ENCODE data around the gene ASCL2. TPM values are rescaled to one million over a fixed set of nuclear protein-coding genes. Genes with fewer than 3 reads are reported as not detected.

ASCL2 gene
- total RNA-seq, 1 donor from 2014 or later = not detected

DNA sequence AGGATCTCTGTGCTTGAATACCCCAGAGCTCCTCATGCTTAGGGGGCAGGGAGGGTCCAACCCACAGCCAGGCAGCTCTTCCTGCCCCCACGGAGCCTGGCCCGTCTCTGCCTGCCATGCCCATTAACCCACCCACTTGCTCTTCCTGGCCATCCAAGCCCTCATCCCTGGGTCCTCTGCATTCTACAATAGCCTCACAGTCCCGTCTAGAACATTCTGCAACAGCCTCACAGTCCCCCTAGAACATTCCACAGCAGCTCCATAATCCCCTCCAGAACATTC is 46.5 kb upstream of the ASCL2 start:
- intact Hi-C loops (cut with DNase I) = loop anchor here (5.0 kb wide), 1 partner anchor 570 kb away; the partner anchor contains the start of gene CDKN1C
- Histone ChIP-seq H3K4me1 (peaks cover 8 to 19% of the 10 kb centered on the region in 2 donors), H3K27me3 (no peaks in the 10 kb centered on the region), H3K9me3 (no peaks in the 10 kb centered on the region), H3K36me3 (no peaks in the 10 kb centered on the region), H3K27ac (no peak overlapping the region), H3K4me3 (no peak overlapping the region)
- DNase-seq (ENCODE audit: low spot score in 2 of 2) = no peak
- TF ChIP-seq, protein P1, sequence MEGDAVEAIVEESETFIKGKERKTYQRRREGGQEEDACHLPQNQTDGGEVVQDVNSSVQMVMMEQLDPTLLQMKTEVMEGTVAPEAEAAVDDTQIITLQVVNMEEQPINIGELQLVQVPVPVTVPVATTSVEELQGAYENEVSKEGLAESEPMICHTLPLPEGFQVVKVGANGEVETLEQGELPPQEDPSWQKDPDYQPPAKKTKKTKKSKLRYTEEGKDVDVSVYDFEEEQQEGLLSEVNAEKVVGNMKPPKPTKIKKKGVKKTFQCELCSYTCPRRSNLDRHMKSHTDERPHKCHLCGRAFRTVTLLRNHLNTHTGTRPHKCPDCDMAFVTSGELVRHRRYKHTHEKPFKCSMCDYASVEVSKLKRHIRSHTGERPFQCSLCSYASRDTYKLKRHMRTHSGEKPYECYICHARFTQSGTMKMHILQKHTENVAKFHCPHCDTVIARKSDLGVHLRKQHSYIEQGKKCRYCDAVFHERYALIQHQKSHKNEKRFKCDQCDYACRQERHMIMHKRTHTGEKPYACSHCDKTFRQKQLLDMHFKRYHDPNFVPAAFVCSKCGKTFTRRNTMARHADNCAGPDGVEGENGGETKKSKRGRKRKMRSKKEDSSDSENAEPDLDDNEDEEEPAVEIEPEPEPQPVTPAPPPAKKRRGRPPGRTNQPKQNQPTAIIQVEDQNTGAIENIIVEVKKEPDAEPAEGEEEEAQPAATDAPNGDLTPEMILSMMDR (IDR thresholded peaks at IDR 0.05) = no peak

DNA sequence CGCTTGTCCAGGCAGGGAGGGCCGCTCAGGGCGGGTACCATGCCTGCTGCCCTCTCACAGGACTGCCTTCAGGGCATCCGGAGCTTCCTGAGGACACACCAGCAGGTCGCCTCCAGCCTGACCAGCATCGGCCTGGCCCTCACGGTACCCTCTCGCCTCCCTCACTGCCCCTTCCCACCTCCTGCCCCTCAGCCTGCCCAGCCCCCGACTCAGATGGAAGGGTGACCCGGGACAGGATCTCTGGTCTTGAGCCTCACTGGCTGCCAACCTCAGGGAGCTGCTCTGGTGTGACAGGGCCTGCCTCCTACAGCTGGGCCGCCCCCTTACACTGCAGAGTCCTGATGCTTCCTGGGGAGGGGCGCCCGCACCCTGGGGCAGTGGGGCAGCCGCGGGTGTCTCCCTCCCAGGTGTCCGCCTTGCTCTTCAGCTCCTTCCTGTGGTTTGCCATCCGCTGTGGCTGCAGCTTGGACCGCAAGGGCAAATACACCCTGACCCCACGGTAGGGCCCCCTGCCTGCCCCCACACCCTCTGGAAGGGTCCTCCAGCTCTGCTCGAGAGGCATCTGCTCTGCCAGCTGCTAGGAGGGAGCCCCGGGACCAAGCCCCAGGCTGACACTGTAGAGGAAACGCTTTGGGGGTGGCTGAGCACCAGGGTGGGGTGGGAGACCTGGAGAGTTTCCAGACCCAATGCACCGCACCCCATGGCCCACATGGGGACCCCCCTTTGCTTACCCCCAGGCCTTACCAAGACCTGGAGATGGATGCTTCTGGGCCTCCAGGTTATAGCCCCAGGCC is 46.0 kb upstream of the ASCL2 start:
- DNase-seq (ENCODE audit: low spot score in 2 of 2) = peak in 1 of 2 donors; percentile 58
- Histone ChIP-seq H3K4me1 (peaks cover 8 to 19% of the 10 kb centered on the region in 2 donors), H3K27me3 (no peaks in the 10 kb centered on the region), H3K27ac (peak overlapping the region; percentile 80 to 82), H3K36me3 (no peaks in the 10 kb centered on the region), H3K4me3 (no peak overlapping the region), H3K9me3 (no peaks in the 10 kb centered on the region)
- intact Hi-C loops (cut with DNase I) = loop anchor here (5.0 kb wide), 1 partner anchor 571 kb away; the partner anchor contains the start of gene CDKN1C
- TF ChIP-seq, protein P1 (IDR thresholded peaks at IDR 0.05) = no peak

DNA sequence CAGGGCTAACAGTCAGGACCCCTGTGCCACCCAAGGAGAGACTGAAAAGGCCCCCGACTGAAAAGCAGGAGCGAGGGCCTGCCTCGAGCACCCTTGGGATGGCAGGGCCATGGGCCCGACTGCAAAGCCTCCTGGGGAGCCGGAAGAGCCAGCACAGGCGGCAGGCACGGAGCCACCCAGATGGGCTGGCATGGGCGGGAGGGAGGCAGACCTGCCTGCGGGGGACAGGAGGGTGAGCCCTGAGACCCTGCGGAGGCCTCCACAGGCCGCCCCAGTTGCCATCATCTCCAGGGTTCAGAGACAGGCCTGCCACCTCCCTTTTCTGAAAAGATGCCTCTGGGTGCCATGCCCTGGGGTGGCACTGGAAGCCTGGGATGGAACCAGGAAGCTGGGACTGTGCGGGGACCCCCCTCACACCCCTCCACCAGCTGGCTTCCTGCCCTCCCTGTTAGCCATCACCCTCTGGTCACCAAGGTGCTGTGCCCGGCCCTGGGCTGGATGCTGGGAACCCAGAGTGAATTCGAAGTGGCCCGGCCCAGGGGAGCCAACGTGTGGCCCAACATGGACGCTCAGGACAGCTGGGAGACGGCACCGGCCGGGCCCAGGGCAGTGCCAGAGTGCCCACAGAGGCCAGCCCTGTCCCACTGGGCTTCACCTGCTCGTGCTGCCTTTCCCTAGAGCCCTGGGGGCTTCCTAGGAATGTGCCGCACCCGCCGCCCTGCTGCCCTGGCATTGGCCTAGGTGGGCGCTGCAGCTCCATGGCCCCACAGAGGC is 45.2 kb upstream of the ASCL2 start:
- DNase-seq (ENCODE audit: low spot score in 2 of 2) = no peak
- peak overlapping the region in 1 of 2 donors; percentile 36 for H3K4me3 ChIP-seq
- TF ChIP-seq, protein P1 (IDR thresholded peaks at IDR 0.05) = no peak

DNA sequence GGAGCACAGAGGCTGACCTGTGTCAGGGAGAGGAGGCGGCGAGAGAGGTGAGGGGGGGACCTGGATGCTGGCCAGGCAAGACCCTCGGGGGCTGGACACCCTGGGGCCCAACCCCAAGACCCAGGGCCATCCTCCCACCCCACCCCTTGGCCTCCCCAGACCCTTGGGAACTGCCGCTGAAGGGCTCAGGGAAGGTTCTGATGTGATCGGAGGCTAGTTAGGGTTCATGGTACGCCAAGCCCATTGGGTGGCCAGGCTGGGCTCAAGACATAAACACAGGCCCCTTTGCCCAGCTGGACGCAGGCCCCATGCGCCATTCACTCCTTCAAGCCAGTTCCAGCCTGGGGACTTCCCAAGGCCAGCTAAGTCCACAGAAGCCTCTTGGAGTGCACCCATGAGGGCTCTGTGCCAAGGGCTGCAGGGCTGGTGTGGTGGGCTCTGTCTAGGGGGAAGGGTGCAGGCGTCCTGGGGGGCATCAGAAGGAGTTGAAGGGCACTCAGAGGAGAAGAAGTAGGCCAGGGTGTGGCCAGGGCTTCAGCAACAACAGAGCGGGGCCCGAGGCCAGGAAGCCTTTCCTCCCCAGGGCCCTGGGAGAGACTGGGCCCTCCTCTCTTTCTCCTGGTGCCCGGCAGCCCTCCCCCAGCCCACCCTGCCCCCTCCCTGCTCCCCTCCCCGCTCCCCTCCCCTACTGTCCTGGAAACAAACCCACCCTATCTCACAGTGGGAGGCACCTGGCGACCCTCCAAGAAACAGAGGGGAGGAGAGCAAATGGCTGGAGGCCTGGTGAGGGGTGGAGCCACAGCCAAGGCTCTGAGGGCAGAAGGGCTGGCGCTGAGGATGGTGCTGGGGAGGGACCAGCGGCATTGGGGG is 44.4 kb upstream of the ASCL2 start:
- H3K9me3 ChIP-seq = no peaks in the 10 kb centered on the region
- DNase-seq (ENCODE audit: low spot score in 2 of 2) = peak in 1 of 2 donors; percentile 93
- H3K27ac ChIP-seq = peak overlapping the region; percentile 80 to 82
- TF ChIP-seq, protein P1 (IDR thresholded peaks at IDR 0.05) = no peak
- H3K4me3 ChIP-seq = peak overlapping the region in 1 of 2 donors; percentile 36
- intact Hi-C loops (cut with DNase I) = loop anchor here (2.0 to 5.0 kb wide), 2 partner anchors 64 to 573 kb away; partner anchors contain the start of gene CDKN1C
- H3K27me3 ChIP-seq = no peaks in the 10 kb centered on the region
- no peaks in the 10 kb centered on the region for H3K36me3 ChIP-seq
- H3K4me1 ChIP-seq = peaks cover 8 to 19% of the 10 kb centered on the region in 2 donors

More for the DNA sequence above, 45.2 kb upstream of the ASCL2 start:
- Histone ChIP-seq H3K4me1 (peaks cover 8 to 19% of the 10 kb centered on the region in 2 donors), H3K27me3 (no peaks in the 10 kb centered on the region), H3K9me3 (no peaks in the 10 kb centered on the region), H3K27ac (peak overlapping the region; percentile 80 to 82), H3K36me3 (no peaks in the 10 kb centered on the region)
- intact Hi-C loops (cut with DNase I) = loop anchor here (2.0 to 5.0 kb wide), 2 partner anchors 63 to 572 kb away; partner anchors contain the start of gene CDKN1C

DNA sequence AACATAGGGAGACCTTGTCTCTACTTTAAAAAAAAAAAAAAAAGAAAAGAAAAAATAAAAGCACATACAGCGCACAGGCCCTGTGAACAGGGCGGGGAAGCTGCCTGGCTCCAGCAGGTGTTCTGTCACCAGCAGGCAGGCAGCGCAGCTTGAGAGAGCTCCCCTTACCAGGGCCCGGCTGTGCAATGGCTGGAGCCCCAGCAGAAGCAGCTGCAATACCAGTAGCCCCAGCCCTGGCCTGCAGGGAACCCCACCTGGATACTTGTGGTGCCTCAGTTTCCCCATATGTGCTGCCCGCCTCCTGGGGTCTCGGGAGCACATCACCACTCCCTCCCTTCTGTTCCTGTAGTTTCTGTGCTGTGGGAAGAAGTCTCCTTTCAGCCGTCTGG is 43.7 kb upstream of the ASCL2 start:
- no peak overlapping the region for H3K4me3 ChIP-seq
- H3K4me1 ChIP-seq = peaks cover 8 to 19% of the 10 kb centered on the region in 2 donors
- TF ChIP-seq, protein P1 (IDR thresholded peaks at IDR 0.05) = no peak
- peak overlapping the region; percentile 80 to 82 for H3K27ac ChIP-seq
- no peaks in the 10 kb centered on the region for H3K36me3 ChIP-seq
- H3K9me3 ChIP-seq = no peaks in the 10 kb centered on the region
- peak in 1 of 2 donors; percentile 19 for DNase-seq (ENCODE audit: low spot score in 2 of 2)
- no peaks in the 10 kb centered on the region for H3K27me3 ChIP-seq
- intact Hi-C loops (cut with DNase I) = loop anchor here (2.0 kb wide), 1 partner anchor 65 kb away; no protein-coding TSS in a partner anchor

Data from ascending aorta (tissue), 2 donors.